Measurements from ENCODE around the gene RBM19. TPM values are rescaled to one million over a fixed set of nuclear protein-coding genes. Genes with fewer than 3 reads are reported as not detected.

Gene RBM19
- total and polyA plus RNA-seq, 2 donors (not counting 3 experiments of a cell fraction or from before 2014, with no cell fraction given) = 13.2 to 34.4 TPM

DNA sequence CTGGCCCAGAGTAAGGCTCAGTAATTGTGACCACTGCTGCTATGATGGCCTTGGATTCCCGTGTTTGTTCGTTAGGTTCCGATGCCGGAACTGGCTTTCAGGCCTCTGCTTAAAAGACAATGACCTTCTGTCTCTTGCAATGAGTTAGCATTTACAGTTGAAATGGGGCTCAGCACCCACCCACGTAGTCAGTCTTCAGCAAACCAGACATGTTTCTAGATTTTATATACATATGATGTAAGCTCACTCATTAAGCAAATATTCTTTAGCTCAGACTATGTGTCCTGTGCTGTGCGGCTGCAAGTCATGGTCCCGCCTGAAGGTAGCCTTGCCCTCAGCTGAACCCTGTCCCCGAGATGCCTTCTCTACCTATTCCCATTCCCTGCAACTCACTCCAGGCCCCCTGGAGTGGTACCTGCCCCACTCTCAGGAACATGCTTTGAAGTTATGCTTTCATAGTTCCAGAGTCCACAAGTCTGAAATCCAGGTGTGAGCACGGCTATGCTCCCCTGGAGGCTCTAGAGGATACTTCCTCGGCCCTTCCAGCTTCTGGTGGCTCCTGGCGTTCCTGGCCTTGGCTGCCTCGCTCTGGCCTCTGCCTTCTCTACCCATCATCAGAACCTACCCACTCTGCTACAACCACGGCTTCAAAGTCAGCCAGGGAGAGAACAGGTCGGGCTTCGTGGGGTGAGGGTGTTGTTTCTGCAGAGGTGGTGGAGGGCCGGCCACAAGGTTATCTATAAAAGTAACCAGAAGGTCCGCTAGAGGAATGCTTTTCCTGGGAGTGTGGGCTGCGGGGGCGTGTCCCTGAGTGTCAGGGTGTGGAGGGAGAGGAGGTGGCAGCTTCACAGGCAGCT is 157.8 kb downstream of the RBM19 start:
- Histone ChIP-seq H3K27me3 (ENCODE audit: control insufficient read depth in 2 of 2, insufficient read depth in 2 of 2, low read length in 2 of 2) (no peaks in the 10 kb centered on the region), H3K27ac (ENCODE audit: insufficient read depth, low read depth, low read length) (no peak overlapping the region), H3K4me3 (replicated peaks in 1 of 3; ENCODE audit: insufficient read depth in 1 of 3, low read depth in 1 of 3, low read length in 3 of 3) (no peak overlapping the region), H3K9me3 (replicated peaks; ENCODE audit: control insufficient read depth, insufficient read depth, low read length) (no peaks in the 10 kb centered on the region), H3K4me1 (ENCODE audit: control insufficient read depth, extremely low read depth, insufficient read depth, low read length) (no peaks in the 10 kb centered on the region), H2AFZ (ENCODE audit: low read depth, low read length) (no peak overlapping the region), H3K36me3 (ENCODE audit: control insufficient read depth in 2 of 2, extremely low read depth in 1 of 2, insufficient read depth in 2 of 2, low read length in 2 of 2) (no peaks in the 10 kb centered on the region), H3K79me2 (ENCODE audit: control insufficient read depth, insufficient read depth, low read length) (no peaks in the 10 kb centered on the region), H3K4me2 (ENCODE audit: insufficient read depth, low read length) (no peak overlapping the region), H3K9me1 (replicated peaks; ENCODE audit: control insufficient read depth, extremely low read depth, insufficient read depth, low read length) (no peaks in the 10 kb centered on the region), H4K20me1 (replicated peaks; ENCODE audit: control insufficient read depth, extremely low read depth, insufficient read depth, low read length) (no peaks in the 10 kb centered on the region), H3K9ac (replicated peaks; ENCODE audit: extremely low read depth, insufficient read depth, low read length) (no peak overlapping the region)
- TF ChIP-seq POLR2AphosphoS5 (IDR thresholded peaks at IDR 0.05; ENCODE audit: insufficient read depth, low read depth, low read length) (no peak), MYC (IDR thresholded peaks at IDR 0.05; ENCODE audit: low read depth, low read length) (no peak), JUN (IDR thresholded peaks at IDR 0.05; ENCODE audit: borderline replicate concordance, insufficient read depth, insufficient read length, low read depth) (no peak), EZH2 (IDR thresholded peaks at IDR 0.05; ENCODE audit: borderline replicate concordance, low read depth, low read length, severe bottlenecking) (no peak), POLR2A (IDR thresholded peaks at IDR 0.05; ENCODE audit: low read depth, low read length) (no peak)
- TF ChIP-seq, protein P1, sequence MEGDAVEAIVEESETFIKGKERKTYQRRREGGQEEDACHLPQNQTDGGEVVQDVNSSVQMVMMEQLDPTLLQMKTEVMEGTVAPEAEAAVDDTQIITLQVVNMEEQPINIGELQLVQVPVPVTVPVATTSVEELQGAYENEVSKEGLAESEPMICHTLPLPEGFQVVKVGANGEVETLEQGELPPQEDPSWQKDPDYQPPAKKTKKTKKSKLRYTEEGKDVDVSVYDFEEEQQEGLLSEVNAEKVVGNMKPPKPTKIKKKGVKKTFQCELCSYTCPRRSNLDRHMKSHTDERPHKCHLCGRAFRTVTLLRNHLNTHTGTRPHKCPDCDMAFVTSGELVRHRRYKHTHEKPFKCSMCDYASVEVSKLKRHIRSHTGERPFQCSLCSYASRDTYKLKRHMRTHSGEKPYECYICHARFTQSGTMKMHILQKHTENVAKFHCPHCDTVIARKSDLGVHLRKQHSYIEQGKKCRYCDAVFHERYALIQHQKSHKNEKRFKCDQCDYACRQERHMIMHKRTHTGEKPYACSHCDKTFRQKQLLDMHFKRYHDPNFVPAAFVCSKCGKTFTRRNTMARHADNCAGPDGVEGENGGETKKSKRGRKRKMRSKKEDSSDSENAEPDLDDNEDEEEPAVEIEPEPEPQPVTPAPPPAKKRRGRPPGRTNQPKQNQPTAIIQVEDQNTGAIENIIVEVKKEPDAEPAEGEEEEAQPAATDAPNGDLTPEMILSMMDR (IDR thresholded peaks at IDR 0.05; ENCODE audit: extremely low read depth in 1 of 2, insufficient read depth in 1 of 2, low read depth in 1 of 2, low read length in 2 of 2) = no peak
- TF ChIP-seq, protein P2, sequence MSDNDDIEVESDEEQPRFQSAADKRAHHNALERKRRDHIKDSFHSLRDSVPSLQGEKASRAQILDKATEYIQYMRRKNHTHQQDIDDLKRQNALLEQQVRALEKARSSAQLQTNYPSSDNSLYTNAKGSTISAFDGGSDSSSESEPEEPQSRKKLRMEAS (IDR thresholded peaks at IDR 0.05; ENCODE audit: insufficient read depth, insufficient read length) = no peak
- no peak for FAIRE-seq
- POLR2A ChIA-PET = no interaction called here
- intact Hi-C loops (cut with micrococcal nuclease) = no loop called here
- CTCF ChIA-PET = no interaction called here
- BruUV-seq (replicated peaks) = no TSS peak
- dilution Hi-C loops (cut with MboI; ENCODE audit: extremely low pct_ligation_motif_present, low sequenced_read_pairs) = no loop called here
- no peak for DNase-seq (ENCODE audit: low read depth, low spot score)

All from endothelial cell of umbilical vein (primary cell).